GM23248 (cell line): ENCODE results near the gene SPATS2. TPM values are rescaled to one million over a fixed set of nuclear protein-coding genes. Genes with fewer than 3 reads are reported as not detected.

Source experiments
- DNase-seq: peaks from one replicate; pipeline ENCODE4 v3.0.0-alpha.2; 2015
- H2AFZ ChIP-seq: fragments of 200-600 bp; sonication (generic); 2 replicates; pipeline ENCODE4 v1.6.1; 2016; ENCODE audit warnings: antibody characterized with exemption
- H3F3A ChIP-seq: fragments of 200-600 bp; sonication (generic); 2 replicates; pipeline ENCODE4 v1.6.1; 2016; ENCODE audit warnings: mild to moderate bottlenecking, antibody characterized with exemption, mixed run types; ENCODE audit not compliant: insufficient read depth
- H3K27ac ChIP-seq: fragments of 200-600 bp; sonication (generic); 2 replicates; pipeline ENCODE4 v1.5.1; 2016; ENCODE audit warnings: mild to moderate bottlenecking
- H3K27me3 ChIP-seq: fragments of 200-600 bp; sonication (generic); replicated peaks from 2 replicates; pipeline ENCODE4 v1.6.1; 2016; ENCODE audit warnings: mild to moderate bottlenecking; ENCODE audit not compliant: insufficient read depth
- H3K36me3 ChIP-seq: fragments of 200-600 bp; sonication (generic); 2 replicates; pipeline ENCODE4 v1.6.1; 2016; ENCODE audit warnings: low read depth, mild to moderate bottlenecking
- H3K4me1 ChIP-seq: fragments of 200-600 bp; sonication (generic); 2 replicates; pipeline ENCODE4 v1.6.1; 2016; ENCODE audit warnings: mild to moderate bottlenecking; ENCODE audit not compliant: insufficient read depth
- H3K4me2 ChIP-seq: fragments of 200-600 bp; sonication (generic); one replicate; pipeline ENCODE4 v1.6.1; 2016; ENCODE audit warnings: mild to moderate bottlenecking; ENCODE audit not compliant: unreplicated experiment
- H3K4me3 ChIP-seq: fragments of 200-600 bp; sonication (generic); 2 replicates; pipeline ENCODE4 v1.5.1; 2016; ENCODE audit warnings: mild to moderate bottlenecking
- H3K79me2 ChIP-seq: fragments of 200-600 bp; sonication (generic); 2 replicates; pipeline ENCODE4 v1.6.1; 2016; ENCODE audit warnings: mild to moderate bottlenecking; ENCODE audit not compliant: insufficient read depth
- H3K9ac ChIP-seq: fragments of 200-600 bp; sonication (generic); 2 replicates; pipeline ENCODE4 v1.6.1; 2016; ENCODE audit warnings: mild to moderate bottlenecking
- H3K9me2 ChIP-seq: fragments of 200-600 bp; sonication (generic); 2 replicates; pipeline ENCODE4 v1.6.1; 2016; ENCODE audit warnings: mixed run types, mild to moderate bottlenecking, moderate library complexity; ENCODE audit not compliant: insufficient read depth
- H3K9me3 ChIP-seq: fragments of 200-600 bp; sonication (generic); one replicate; pipeline ENCODE4 v1.6.1; 2017; ENCODE audit warnings: low read depth
- H4K20me1 ChIP-seq: fragments of 200-600 bp; sonication (generic); 2 replicates; pipeline ENCODE4 v1.6.0; 2016; ENCODE audit not compliant: insufficient read depth
- EZH2 ChIP-seq: fragments of 200-600 bp; sonication (generic); IDR thresholded peaks from 2 replicates; pipeline ENCODE4 v1.6.1; 2018; ENCODE audit warnings: antibody characterized with exemption, mild to moderate bottlenecking; ENCODE audit not compliant: insufficient read depth, poor library complexity, severe bottlenecking
- EZH2phosphoT487 ChIP-seq: fragments of 200-600 bp; sonication (generic); IDR thresholded peaks from 2 replicates; pipeline ENCODE4 v1.6.1; 2018; ENCODE audit warnings: antibody characterized with exemption, moderate library complexity, mild to moderate bottlenecking, low read depth; ENCODE audit not compliant: insufficient read depth
- WGBS, 2 experiments: methylation state at CpG; one replicate each; pipeline ENCODE4 v1.1.6; 2015 to 2017; ENCODE audit warnings: low lambda C conversion rate in 2 of 2, low coverage in 1 of 2; ENCODE audit errors: missing lambda C conversion rate in 2 of 2; 5-methylcytosine and 5-hydroxymethylcytosine counted together
- in situ Hi-C: fragments of 300-500 bp; cut with MboI; formaldehyde crosslinking; loops from 2 replicates; pipeline ENCODE4 v1.15.0; 2020
- polyA plus RNA-seq: library from polyadenylated mRNA; unstranded; fragments of >200 nt; fragmentation: Nextera tagmentation; extraction: Ambion mirVana; gene quantifications from 2 replicates; pipeline ENCODE4 v1.2.1, GENCODE V29; 2016
- small RNA-seq: library from RNA; depleted of rRNA; stranded (forward); fragments of <200 nt; gene quantifications from one replicate; pipeline ENCODE3, GENCODE V24; 2014; ENCODE audit warnings: low read depth, low replicate concordance
- total RNA-seq: library from RNA; depleted of rRNA; stranded (reverse); fragments of >200 nt; shearing (Covaris generic); gene quantifications from 2 replicates; pipeline ENCODE4 v1.2.3, GENCODE V29; 2014; rRNA removed

SPATS2 gene
- total and polyA plus RNA-seq, 2 experiments from 2014 or later = 22.3 to 25.0 TPM

DNA sequence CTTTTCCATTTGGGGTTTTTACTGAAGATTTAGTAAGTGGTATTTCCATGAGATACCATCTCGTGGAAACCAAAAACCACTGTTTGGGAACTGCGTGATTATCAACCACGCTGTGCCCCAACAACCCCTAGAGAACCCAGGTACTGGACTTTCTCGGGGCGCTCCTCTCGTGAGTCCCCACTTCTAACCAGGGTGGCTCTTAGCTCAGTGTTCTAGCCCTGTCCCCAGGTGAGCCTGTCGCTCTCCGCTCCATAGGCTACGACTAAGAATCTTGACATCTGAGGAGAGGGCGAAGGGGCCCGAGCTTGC, 200.0 kb downstream of the SPATS2 start:
- no peak for TF ChIP-seq EZH2phosphoT487
- TF ChIP-seq EZH2 = no peak
- Histone ChIP-seq H3K4me3 (peak overlapping the region; percentile 99), H3K4me1 (peaks cover 11% of the 10 kb centered on the region; the same call in 1 of the 2 replicates), H3K36me3 (peaks cover 2% of the 10 kb centered on the region; the same call in 1 of the 2 replicates), H4K20me1 (no peaks in the 10 kb centered on the region), H3K79me2 (peaks cover 60% of the 10 kb centered on the region), H3K9me2 (no peaks in the 10 kb centered on the region), H3K27me3 (no peaks in the 10 kb centered on the region), H3F3A (no peaks in the 10 kb centered on the region), H3K9ac (peak overlapping the region; percentile 96), H2AFZ (peak overlapping the region; percentile 97), H3K27ac (no peak overlapping the region), H3K9me3 (no peaks in the 10 kb centered on the region), H3K4me2 (peak overlapping the region; percentile 87)
- 7 to 8% methylated on average over 11 of the region's 11 CpGs for WGBS, 2 experiments
- DNase-seq = no peak
- in situ Hi-C loops = no loop called here

DNA sequence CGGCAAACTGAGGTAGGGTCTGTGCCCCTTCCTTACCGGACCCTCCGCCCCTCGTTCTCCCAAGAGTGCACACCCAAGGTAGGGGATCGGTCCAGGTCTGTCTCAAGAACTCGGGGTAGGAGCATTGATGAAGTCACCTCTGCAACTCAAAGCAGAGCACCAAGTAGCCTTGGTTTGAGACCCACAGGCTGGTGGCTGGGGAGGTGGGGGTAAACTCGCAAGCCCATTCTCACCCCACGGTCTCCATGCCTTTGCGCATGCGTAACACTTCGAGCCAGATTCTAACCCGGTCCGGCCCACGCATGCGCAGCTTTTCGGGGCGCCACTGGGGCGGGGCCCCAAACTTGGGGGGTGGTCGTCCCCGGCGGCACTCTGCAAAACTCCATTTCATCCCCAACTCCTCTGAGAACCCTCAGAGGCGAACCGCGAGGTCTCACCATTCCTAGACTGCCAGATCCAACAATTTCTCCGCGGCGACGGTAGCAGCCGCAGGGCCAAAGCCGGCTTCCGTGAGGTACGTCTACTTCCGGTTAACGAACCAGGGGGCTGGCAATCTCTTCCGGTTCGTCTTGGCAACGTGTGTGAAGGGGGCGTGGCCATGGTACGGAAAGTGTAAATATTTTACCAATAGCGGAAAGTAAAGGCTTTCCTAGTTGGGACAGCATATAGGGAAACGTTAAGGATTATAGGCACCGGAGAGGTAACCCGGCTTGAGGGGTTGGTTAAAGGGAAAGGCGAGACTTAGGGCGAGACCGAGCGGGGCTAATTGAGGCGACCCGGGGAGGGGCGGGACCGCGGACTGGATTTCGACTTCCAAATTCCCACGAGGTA, 200.6 kb downstream of the SPATS2 start, which contains the start of gene MCRS1:
MCRS1 (minus strand) TSS at position 532 of the 831 bp plus-strand sequence. CDS start 1,411 bp downstream, outside the sequence.
- H4K20me1 ChIP-seq = no peaks in the 10 kb centered on the region
- peaks cover 11% of the 10 kb centered on the region; the same call in 1 of the 2 replicates for H3K4me1 ChIP-seq
- H3K4me2 ChIP-seq = peak within 1 kb of the TSS; percentile 87
- H3K36me3 ChIP-seq = no peaks in the 10 kb centered on the region; the same call in 1 of the 2 replicates
- peak within 1 kb of the TSS; percentile 99 for H3K4me3 ChIP-seq
- H2AFZ ChIP-seq = peak within 1 kb of the TSS; percentile 97
- H3K79me2 ChIP-seq = peaks cover 61% of the 10 kb centered on the region
- TF ChIP-seq EZH2 (no peak), EZH2phosphoT487 (no peak)
- DNase-seq = peak; percentile 98
- H3K9me2 ChIP-seq = no peaks in the 10 kb centered on the region
- H3K27me3 ChIP-seq = no peaks in the 10 kb centered on the region
- 1% methylated on average over 51 to 54 of the region's 54 CpGs for WGBS, 2 experiments
- peak within 1 kb of the TSS; percentile 85 for H3K27ac ChIP-seq
- H3K9ac ChIP-seq = peak within 1 kb of the TSS; percentile 96
- in situ Hi-C loops = no loop called here
- no peaks in the 10 kb centered on the region for H3F3A ChIP-seq
- H3K9me3 ChIP-seq = no peaks in the 10 kb centered on the region

DNA sequence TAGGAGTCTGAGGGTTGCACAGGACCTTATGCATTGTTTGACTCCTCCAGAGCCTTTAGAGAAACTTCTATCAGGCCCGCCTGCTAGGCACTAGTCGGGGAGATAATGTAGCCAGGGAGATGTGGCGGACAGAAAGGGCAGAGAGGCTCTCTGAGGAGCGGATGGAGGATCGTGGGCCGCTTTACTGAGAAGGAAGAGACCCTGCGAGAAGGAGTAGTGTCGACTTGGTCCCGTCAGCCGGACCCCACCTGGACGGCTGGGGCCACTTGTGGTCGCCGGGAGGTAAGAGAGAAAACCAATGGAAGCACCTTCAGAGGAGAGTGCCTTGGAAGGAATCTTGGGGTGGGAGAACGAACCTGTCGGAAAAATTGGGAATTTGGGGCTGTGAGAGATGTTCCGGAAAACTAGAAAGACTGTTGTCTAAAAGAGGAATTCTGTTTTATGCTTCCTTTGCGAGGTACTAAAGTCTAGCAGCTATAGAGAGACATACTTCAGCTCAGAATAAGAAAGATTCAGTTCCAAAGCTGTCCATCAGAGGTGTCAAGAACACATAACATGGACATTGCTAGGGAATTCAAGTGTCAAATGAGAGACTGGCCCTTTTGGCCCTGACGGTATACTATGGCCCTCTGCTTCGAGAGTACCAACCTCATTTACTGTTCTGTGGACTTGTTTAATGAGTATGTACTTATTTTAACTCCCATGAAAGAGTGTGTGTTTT, 201.3 kb downstream of the SPATS2 start:
- H3K27ac ChIP-seq = peak overlapping the region; percentile 85; the same call in 1 of the 2 replicates
- H3K9me2 ChIP-seq = no peaks in the 10 kb centered on the region
- peak overlapping the region; percentile 87 for H3K4me2 ChIP-seq
- WGBS, 2 experiments = 1 to 2% methylated on average over 19 of the region's 19 CpGs
- H2AFZ ChIP-seq = peak overlapping the region; percentile 97
- no peaks in the 10 kb centered on the region for H4K20me1 ChIP-seq
- H3K27me3 ChIP-seq = no peaks in the 10 kb centered on the region
- peaks cover 61% of the 10 kb centered on the region for H3K79me2 ChIP-seq
- DNase-seq = peak; percentile 34
- peaks cover 11% of the 10 kb centered on the region; the same call in 1 of the 2 replicates for H3K4me1 ChIP-seq
- no peaks in the 10 kb centered on the region for H3K9me3 ChIP-seq
- H3K4me3 ChIP-seq = peak overlapping the region; percentile 99
- TF ChIP-seq EZH2 (no peak), EZH2phosphoT487 (no peak)
- no peaks in the 10 kb centered on the region for H3K36me3 ChIP-seq
- H3F3A ChIP-seq = no peaks in the 10 kb centered on the region
- in situ Hi-C loops = no loop called here
- H3K9ac ChIP-seq = peak overlapping the region; percentile 96

Small RNA genes lying within 50 kb of the gene (small RNA-seq; reads per million reads assigned to genes)
- gene AC125611.1 = not detected

Other genes starting within 250 kb of the SPATS2 start
- gene TUBA1B, start 236.1 kb upstream of the SPATS2 start, total RNA-seq = 1,598 and 1,776 TPM in 2 replicates
- 1,195 and 1,237 TPM in 2 replicates for gene TUBA1B, start 236.1 kb upstream of the SPATS2 start, polyA plus RNA-seq
- gene TUBA1A, start 178.4 kb upstream of the SPATS2 start, total RNA-seq = 628 and 639 TPM in 2 replicates
- 452 and 467 TPM in 2 replicates for gene TUBA1A, start 178.4 kb upstream of the SPATS2 start, polyA plus RNA-seq
- 401 and 473 TPM in 2 replicates for gene TUBA1C, start 102.4 kb upstream of the SPATS2 start, total RNA-seq
- gene TUBA1C, start 102.4 kb upstream of the SPATS2 start, polyA plus RNA-seq = 301 and 312 TPM in 2 replicates
- not detected in 2 replicates for gene PRPH, start 72.3 kb upstream of the SPATS2 start, total RNA-seq
- not detected in 2 replicates for gene PRPH, start 72.3 kb upstream of the SPATS2 start, polyA plus RNA-seq
- 4.4 and 6.2 TPM in 2 replicates for gene TROAP, start 44.2 kb upstream of the SPATS2 start, total RNA-seq
- gene TROAP, start 44.2 kb upstream of the SPATS2 start, polyA plus RNA-seq = 8.8 and 11.7 TPM in 2 replicates
- gene C1QL4, start 30.3 kb upstream of the SPATS2 start, total RNA-seq = not detected in 2 replicates
- not detected in 2 replicates for gene C1QL4, start 30.3 kb upstream of the SPATS2 start, polyA plus RNA-seq
- 1.5 and 2.5 TPM in 2 replicates for gene DNAJC22, start 20.6 kb upstream of the SPATS2 start, total RNA-seq
- 0.69 and 1.9 TPM in 2 replicates for gene DNAJC22, start 20.6 kb upstream of the SPATS2 start, polyA plus RNA-seq
- not detected in 2 replicates for gene KCNH3, start 171.6 kb downstream of the SPATS2 start, total RNA-seq
- gene KCNH3, start 171.6 kb downstream of the SPATS2 start, polyA plus RNA-seq = 0.09 and 0.10 TPM in 2 replicates
- gene MCRS1, start 200.7 kb downstream of the SPATS2 start, total RNA-seq = 54.9 and 60.4 TPM in 2 replicates
- 64.2 and 66.0 TPM in 2 replicates for gene MCRS1, start 200.7 kb downstream of the SPATS2 start, polyA plus RNA-seq
- 0.22 and 1.4 TPM in 2 replicates for gene FAM186B, start 238.2 kb downstream of the SPATS2 start, total RNA-seq
- 0.14 and 0.38 TPM in 2 replicates for gene FAM186B, start 238.2 kb downstream of the SPATS2 start, polyA plus RNA-seq